ENCODE results near the gene NCF4. TPM values are rescaled to one million over a fixed set of nuclear protein-coding genes. Genes with fewer than 3 reads are reported as not detected.

The NCF4 gene
- total RNA-seq, 1 experiment from 2014 or later, result not detected

GRCh38 chr22:36823186-36823839, 37.5 kb upstream of the NCF4 start:
- H3K27ac ChIP-seq (ENCODE audit: low read length), result no peak overlapping the region
- POLR2A ChIA-PET, result interaction anchor here (0.5 kb wide), 1 partner anchor 97 kb away, joined by 4 read pairs; no protein-coding TSS in a partner anchor

GRCh38 chr22:36824655-36825054, 36.2 kb upstream of the NCF4 start:
- H3K27me3 ChIP-seq (ENCODE audit: control insufficient read depth, insufficient read depth, low read length), result no peaks in the 10 kb centered on the region
- no peak for ATAC-seq
- CTCF ChIA-PET, result no interaction called here

More at GRCh38 chr22:36823186-36823839, 37.5 kb upstream of the NCF4 start:
- Histone ChIP-seq H3K4me3 (ENCODE audit: low read depth in 2 of 2, low read length in 2 of 2) (no peak overlapping the region), H3K27me3 (ENCODE audit: control insufficient read depth, insufficient read depth, low read length) (no peaks in the 10 kb centered on the region), H3K4me1 (ENCODE audit: control insufficient read depth, insufficient read depth, low read length) (no peaks in the 10 kb centered on the region), H3K36me3 (ENCODE audit: control insufficient read depth, insufficient read depth, low read length) (no peaks in the 10 kb centered on the region), H3K9me3 (ENCODE audit: control insufficient read depth, insufficient read depth, low read depth, low read length) (no peaks in the 10 kb centered on the region)
- CTCF ChIA-PET, result interaction anchor here (0.7 kb wide), 1 partner anchor 32 kb away, joined by 3 read pairs; no protein-coding TSS in a partner anchor
- intact Hi-C loops (cut with micrococcal nuclease; ENCODE audit: unreplicated experiment) (no loop called here), in situ Hi-C loops (cut with HindIII; ENCODE audit: low pct_unique_long_range_greater_than_20kb, low sequenced_read_pairs) (no loop called here)
- DNase-seq (ENCODE audit: low read depth, low spot score) (no peak), ATAC-seq (no peak)
- TF ChIP-seq SIN3A (IDR thresholded peaks at IDR 0.05; ENCODE audit: borderline replicate concordance, insufficient read depth, low read depth, low read length) (no peak), TCF7L2 (IDR thresholded peaks at IDR 0.05; ENCODE audit: low read depth, low read length) (no peak), CTCF (IDR thresholded peaks at IDR 0.05) (no peak), REST (IDR thresholded peaks at IDR 0.05; ENCODE audit: insufficient read depth in 1 of 2, low read depth in 2 of 2, low read length in 1 of 2) (no peak), POLR2AphosphoS5 (IDR thresholded peaks at IDR 0.05; ENCODE audit: low read depth, low read length) (no peak)
- no TSS peak for BruUV-seq (replicated peaks)

More at GRCh38 chr22:36824655-36825054, 36.2 kb upstream of the NCF4 start:
- Histone ChIP-seq H3K4me1 (ENCODE audit: control insufficient read depth, insufficient read depth, low read length) (no peaks in the 10 kb centered on the region), H3K9me3 (ENCODE audit: control insufficient read depth, insufficient read depth, low read depth, low read length) (no peaks in the 10 kb centered on the region), H3K36me3 (ENCODE audit: control insufficient read depth, insufficient read depth, low read length) (no peaks in the 10 kb centered on the region), H3K27ac (ENCODE audit: low read length) (no peak overlapping the region), H3K4me3 (ENCODE audit: low read depth in 2 of 2, low read length in 2 of 2) (no peak overlapping the region)
- no TSS peak for BruUV-seq (replicated peaks)
- no peak for TF ChIP-seq TCF7L2 (IDR thresholded peaks at IDR 0.05; ENCODE audit: low read depth, low read length)
- TF ChIP-seq CTCF (IDR thresholded peaks at IDR 0.05), result no peak
- no peak for TF ChIP-seq SIN3A (IDR thresholded peaks at IDR 0.05; ENCODE audit: borderline replicate concordance, insufficient read depth, low read depth, low read length)
- no peak for TF ChIP-seq REST (IDR thresholded peaks at IDR 0.05; ENCODE audit: insufficient read depth in 1 of 2, low read depth in 2 of 2, low read length in 1 of 2)
- no peak for TF ChIP-seq POLR2AphosphoS5 (IDR thresholded peaks at IDR 0.05; ENCODE audit: low read depth, low read length)
- DNase-seq (ENCODE audit: low read depth, low spot score), result no peak
- intact Hi-C loops (cut with micrococcal nuclease; ENCODE audit: unreplicated experiment), result no loop called here
- POLR2A ChIA-PET, result no interaction called here
- in situ Hi-C loops (cut with HindIII; ENCODE audit: low pct_unique_long_range_greater_than_20kb, low sequenced_read_pairs), result no loop called here

Measured in Panc1 (cell line).